ENCODE results near the gene SSR3.

DNA sequence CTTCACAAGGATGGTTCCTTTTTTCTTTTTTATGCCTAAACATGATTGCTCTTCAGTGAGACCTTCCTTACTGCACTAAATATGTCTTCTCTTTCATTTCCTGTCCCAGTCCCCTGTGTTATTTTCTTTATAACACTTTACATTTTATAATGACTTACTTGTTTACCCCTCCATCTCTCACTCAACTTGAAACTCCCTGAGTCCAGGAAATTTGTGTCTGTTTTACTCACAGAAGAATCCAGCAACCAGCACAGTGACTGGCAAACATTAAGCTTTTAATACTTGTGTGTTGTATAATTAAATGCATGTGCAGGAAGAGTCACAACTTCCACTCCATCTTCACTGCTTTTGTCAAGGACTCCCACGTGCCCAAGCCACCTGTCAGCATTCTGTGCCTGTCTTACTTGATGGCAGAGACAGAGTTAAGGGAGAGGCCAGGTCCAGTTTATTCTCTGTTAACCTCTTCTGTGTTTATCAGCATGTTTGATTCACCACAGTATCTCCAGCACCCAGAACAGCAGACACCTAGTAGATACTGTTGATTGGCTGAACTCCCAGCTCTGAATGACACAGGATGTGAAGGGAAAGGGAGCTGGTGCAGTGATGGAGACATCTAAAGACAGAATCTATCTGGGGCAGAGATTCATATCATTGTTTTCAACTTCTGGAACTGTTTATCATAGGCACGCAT is 42.8 kb downstream of the SSR3 start:
- TF ChIP-seq GATA2 (IDR thresholded peaks at IDR 0.05; ENCODE audit: low read depth, low read length) (peak; percentile 68), GATA3 (IDR thresholded peaks at IDR 0.05; ENCODE audit: low read depth, low read length) (no peak)

Measured in SH-SY5Y (cell line).